ENCODE results near the gene CDK7. TPM values are rescaled to one million over a fixed set of nuclear protein-coding genes. Genes with fewer than 3 reads are reported as not detected.

The CDK7 gene
- polyA plus RNA-seq, 1 of the 3 experiments (the other 2 are of a cell fraction), result 44.2 TPM

GRCh38 chr5:69268899-69269298, 34.2 kb downstream of the CDK7 start:
- WGBS (ENCODE audit: low lambda C conversion rate), result 98% methylated on average over 5 of the region's 5 CpGs
- POLR2A ChIA-PET, result no interaction called here
- DNase-seq, result no peak

GRCh38 chr5:69270840-69271239, 36.2 kb downstream of the CDK7 start:
- Histone ChIP-seq H3K79me2 (ENCODE audit: insufficient read depth) (peaks cover 14% of the 10 kb centered on the region; the same call in 1 of the 2 replicates), H2AFZ (ENCODE audit: low read depth) (no peak overlapping the region), H3K9me2 (no peaks in the 10 kb centered on the region), H3K9ac (no peak overlapping the region), H3K4me1 (ENCODE audit: control insufficient read depth in 1 of 2, insufficient read depth in 2 of 2, low read depth in 1 of 2, low read length in 1 of 2) (peaks cover 0 to 6% of the 10 kb centered on the region in 2 experiments; a peak in 1 of 4 replicates), H3K27ac (ENCODE audit: low read depth in 2 of 2, low read length in 1 of 2) (peak overlapping the region in 1 of 2 experiments; percentile 61; a peak in 2 of 4 replicates), H3K27me3 (ENCODE audit: insufficient read depth) (no peaks in the 10 kb centered on the region), H3K4me2 (no peak overlapping the region), H3K36me3 (replicated peaks in 1 of 2; ENCODE audit: control insufficient read depth in 1 of 2, insufficient read depth in 2 of 2, low read length in 1 of 2) (peaks cover 35 to 76% of the 10 kb centered on the region in 2 experiments), H4K20me1 (ENCODE audit: insufficient read depth) (no peaks in the 10 kb centered on the region), H3F3A (replicated peaks; ENCODE audit: insufficient read depth) (peaks cover 35% of the 10 kb centered on the region), H3K4me3 (ENCODE audit: low read depth in 2 of 2, low read length in 1 of 2) (no peak overlapping the region), H3K9me3 (no peaks in the 10 kb centered on the region)
- POLR2A ChIA-PET, result no interaction called here
- CTCF ChIA-PET, result interaction anchor here (1.3 to 1.8 kb wide), 3 partner anchors 9 to 64 kb away, joined by 4 to 6 read pairs (median 5); no protein-coding TSS in a partner anchor
- WGBS (ENCODE audit: low lambda C conversion rate), result 78% methylated on average over 1 of the region's 1 CpG
- TF ChIP-seq TEAD4 (IDR thresholded peaks at IDR 0.05; ENCODE audit: borderline replicate concordance, insufficient read depth) (no peak), MAX (IDR thresholded peaks at IDR 0.05; ENCODE audit: low read depth) (no peak), FOSL2 (IDR thresholded peaks at IDR 0.05; ENCODE audit: borderline replicate concordance, low read depth) (no peak), POLR2AphosphoS5 (IDR thresholded peaks at IDR 0.05; ENCODE audit: low read depth, low read length) (no peak), EZH2phosphoT487 (IDR thresholded peaks at IDR 0.05; ENCODE audit: borderline replicate concordance, low read depth) (no peak), IRF3 (IDR thresholded peaks at IDR 0.05; ENCODE audit: low read depth, low read length) (no peak), SMC3 (IDR thresholded peaks at IDR 0.05; ENCODE audit: low read depth, low read length) (no peak), REST (IDR thresholded peaks at IDR 0.05; ENCODE audit: low read depth, low read length) (no peak), YY1 (IDR thresholded peaks at IDR 0.05; ENCODE audit: low read depth) (no peak), NFIC (IDR thresholded peaks at IDR 0.05; ENCODE audit: borderline replicate concordance) (no peak)
- no peak for DNase-seq

More at GRCh38 chr5:69268899-69269298, 34.2 kb downstream of the CDK7 start:
- H3K9ac ChIP-seq, result no peak overlapping the region
- H3K4me2 ChIP-seq, result no peak overlapping the region
- CTCF ChIA-PET, result no interaction called here
- no peak overlapping the region for H2AFZ ChIP-seq (ENCODE audit: low read depth)
- H3K27ac ChIP-seq (ENCODE audit: low read depth in 2 of 2, low read length in 1 of 2), result no peak overlapping the region
- no peaks in the 10 kb centered on the region for H4K20me1 ChIP-seq (ENCODE audit: insufficient read depth)
- no peaks in the 10 kb centered on the region for H3K9me2 ChIP-seq
- H3K9me3 ChIP-seq, result no peaks in the 10 kb centered on the region
- TF ChIP-seq GABPA (IDR thresholded peaks at IDR 0.05; ENCODE audit: low read depth) (no peak), JUND (IDR thresholded peaks at IDR 0.05) (no peak), MXI1 (IDR thresholded peaks at IDR 0.05; ENCODE audit: low read depth, low read length) (no peak), YY1 (IDR thresholded peaks at IDR 0.05; ENCODE audit: low read depth) (no peak), SIN3A (IDR thresholded peaks at IDR 0.05; ENCODE audit: borderline replicate concordance, low read depth, low read length) (no peak), RFX5 (IDR thresholded peaks at IDR 0.05; ENCODE audit: low read length) (no peak), NFIC (IDR thresholded peaks at IDR 0.05; ENCODE audit: borderline replicate concordance) (no peak), EZH2phosphoT487 (IDR thresholded peaks at IDR 0.05; ENCODE audit: borderline replicate concordance, low read depth) (no peak), TEAD4 (IDR thresholded peaks at IDR 0.05; ENCODE audit: borderline replicate concordance, insufficient read depth) (no peak), ELF1 (IDR thresholded peaks at IDR 0.05) (no peak), TAF1 (IDR thresholded peaks at IDR 0.05; ENCODE audit: borderline replicate concordance, low read depth, low read length) (no peak), POLR2AphosphoS5 (IDR thresholded peaks at IDR 0.05; ENCODE audit: low read depth, low read length) (no peak), CHD2 (IDR thresholded peaks at IDR 0.05; ENCODE audit: low read length, partially characterized antibody) (no peak), PBX3 (IDR thresholded peaks at IDR 0.05) (no peak), NRF1 (IDR thresholded peaks at IDR 0.05; ENCODE audit: low read depth, low read length) (no peak), EP300 (IDR thresholded peaks at IDR 0.05; ENCODE audit: borderline replicate concordance in 1 of 2, low read depth in 1 of 2, low read length in 1 of 2) (no peak), RAD21 (IDR thresholded peaks at IDR 0.05; ENCODE audit: low read length) (no peak), MEF2A (IDR thresholded peaks at IDR 0.05; ENCODE audit: borderline replicate concordance, low read depth) (no peak)
- peaks cover 40 to 68% of the 10 kb centered on the region in 2 experiments for H3K36me3 ChIP-seq (replicated peaks in 1 of 2; ENCODE audit: control insufficient read depth in 1 of 2, insufficient read depth in 2 of 2, low read length in 1 of 2)
- H3K4me3 ChIP-seq (ENCODE audit: low read depth in 2 of 2, low read length in 1 of 2), result no peak overlapping the region
- H3K4me1 ChIP-seq (ENCODE audit: control insufficient read depth in 1 of 2, insufficient read depth in 2 of 2, low read depth in 1 of 2, low read length in 1 of 2), result peaks cover 0 to 6% of the 10 kb centered on the region in 2 experiments; a peak in 1 of 4 replicates
- H3K27me3 ChIP-seq (ENCODE audit: insufficient read depth), result no peaks in the 10 kb centered on the region
- H3F3A ChIP-seq (replicated peaks; ENCODE audit: insufficient read depth), result peaks cover 35% of the 10 kb centered on the region
- H3K79me2 ChIP-seq (ENCODE audit: insufficient read depth), result peaks cover 9% of the 10 kb centered on the region; the same call in 1 of the 2 replicates

Data from SK-N-SH (cell line).